ENCODE measurements around the gene PARVA.

PARVA gene

DNA sequence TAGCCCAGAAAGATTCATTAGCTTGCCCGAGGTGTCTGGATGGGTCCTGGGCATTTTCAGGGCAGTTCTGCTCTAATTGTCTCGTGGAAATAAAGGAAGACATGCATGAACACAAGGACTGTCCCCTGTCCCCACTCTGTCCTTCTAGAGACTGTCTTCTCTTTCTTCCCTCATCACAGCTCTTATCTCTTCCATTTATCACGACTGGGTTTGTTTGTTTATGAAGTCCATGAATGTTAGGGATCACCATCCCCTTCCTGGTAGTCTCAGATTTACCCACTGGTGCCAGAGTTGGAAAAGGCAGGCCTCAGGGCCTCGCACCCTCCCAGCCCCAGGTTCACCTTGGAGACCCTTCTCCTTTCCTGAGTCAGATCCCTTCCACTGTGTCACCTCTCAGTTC lies 134.8 kb downstream of the PARVA start:
- no peak for DNase-seq
- Histone ChIP-seq H3K4me3 (ENCODE audit: low read depth, low read length) (no peak overlapping the region), H3K36me3 (replicated peaks) (peaks cover 29% of the 10 kb centered on the region), H3K27ac (no peak overlapping the region), H3K27me3 (replicated peaks) (no peaks in the 10 kb centered on the region)
- in situ Hi-C loops (cut with HindIII; ENCODE audit: low pct_ligation_motif_present, low sequenced_read_pairs), result no loop called here
- TF ChIP-seq CTCF (IDR thresholded peaks at IDR 0.05; ENCODE audit: low read depth, low read length, missing control alignments), result no peak

- no peak for TF ChIP-seq CTCF (IDR thresholded peaks at IDR 0.05; ENCODE audit: low read depth, low read length, missing control alignments)
- H3K4me3 ChIP-seq (ENCODE audit: low read depth, low read length), result no peak overlapping the region
- DNase-seq, result no peak
- H3K27me3 ChIP-seq (replicated peaks), result no peaks in the 10 kb centered on the region
- in situ Hi-C loops (cut with HindIII; ENCODE audit: low pct_ligation_motif_present, low sequenced_read_pairs), result no loop called here
- no peak overlapping the region for H3K27ac ChIP-seq
- H3K36me3 ChIP-seq (replicated peaks), result peaks cover 35% of the 10 kb centered on the region
These were observed 135.5 kb downstream of the PARVA start for GRCh38 chr11:12512826-12513395.

DNA sequence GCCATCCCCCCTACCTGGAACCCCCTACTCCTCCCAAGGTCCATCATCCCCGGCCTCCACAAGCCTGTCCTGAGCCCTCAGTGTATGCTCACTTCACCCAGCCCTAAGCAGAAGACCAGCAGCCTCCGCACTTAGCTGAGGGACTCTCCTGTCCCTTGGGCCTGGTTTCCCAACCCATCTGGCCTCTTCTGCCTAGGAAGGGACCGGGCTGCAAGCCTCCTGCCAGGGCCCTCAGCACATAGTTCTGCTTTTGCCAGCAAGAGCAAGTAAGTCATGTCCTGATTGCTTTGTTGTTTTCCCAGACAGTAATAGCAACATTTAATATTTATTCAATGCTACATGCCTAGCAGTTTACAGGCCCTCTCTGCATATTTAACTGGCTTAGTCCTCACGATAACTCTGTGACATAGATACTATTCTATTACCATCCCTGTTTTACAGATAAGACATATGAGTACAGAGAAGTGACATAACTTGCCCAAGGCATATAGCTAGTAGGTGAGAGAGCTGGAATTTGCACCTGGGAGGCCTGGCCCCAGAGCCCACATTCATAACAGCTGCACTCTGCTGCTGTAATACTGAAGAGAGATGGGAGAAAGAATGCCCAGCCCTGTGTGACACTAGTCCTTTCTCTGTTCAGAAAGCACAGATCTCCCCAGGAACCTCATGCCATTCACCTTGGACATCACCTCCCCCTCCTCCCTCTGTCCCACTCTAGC lies 139.2 kb downstream of the PARVA start:
- H3K36me3 ChIP-seq (replicated peaks), result peaks cover 42% of the 10 kb centered on the region
- DNase-seq, result no peak
- in situ Hi-C loops (cut with HindIII; ENCODE audit: low pct_ligation_motif_present, low sequenced_read_pairs), result no loop called here
- no peak overlapping the region for H3K4me3 ChIP-seq (ENCODE audit: low read depth, low read length)
- no peak overlapping the region for H3K27ac ChIP-seq
- no peak for TF ChIP-seq CTCF (IDR thresholded peaks at IDR 0.05; ENCODE audit: low read depth, low read length, missing control alignments)
- no peaks in the 10 kb centered on the region for H3K27me3 ChIP-seq (replicated peaks)

DNA sequence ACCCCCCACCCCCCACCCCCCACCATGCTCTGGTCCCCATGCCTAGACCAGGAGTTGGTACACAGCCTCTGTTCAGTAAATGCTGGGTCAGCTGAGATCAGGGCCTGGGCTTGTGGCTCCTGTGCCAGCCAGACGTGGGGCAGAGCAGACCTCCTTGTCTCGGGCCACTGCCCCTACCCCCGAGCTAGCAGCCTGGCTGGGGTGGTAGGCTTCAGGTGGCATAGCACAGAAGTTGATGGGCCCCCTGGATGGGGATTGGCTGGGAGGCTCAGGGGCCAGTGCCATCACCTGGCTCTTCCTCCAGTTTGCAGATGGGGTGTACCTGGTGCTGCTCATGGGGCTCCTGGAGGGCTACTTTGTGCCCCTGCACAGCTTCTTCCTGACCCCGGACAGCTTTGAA lies 139.9 kb downstream of the PARVA start:
- Histone ChIP-seq H3K27me3 (replicated peaks) (no peaks in the 10 kb centered on the region), H3K36me3 (replicated peaks) (peaks cover 46% of the 10 kb centered on the region), H3K27ac (no peak overlapping the region), H3K4me3 (ENCODE audit: low read depth, low read length) (no peak overlapping the region)
- in situ Hi-C loops (cut with HindIII; ENCODE audit: low pct_ligation_motif_present, low sequenced_read_pairs), result no loop called here
- TF ChIP-seq CTCF (IDR thresholded peaks at IDR 0.05; ENCODE audit: low read depth, low read length, missing control alignments), result no peak
- DNase-seq, result no peak

GRCh38 chr11:12517741-12518140 lies 140.4 kb downstream of the PARVA start:
- no peak overlapping the region for H3K4me3 ChIP-seq (ENCODE audit: low read depth, low read length)
- no peak for TF ChIP-seq CTCF (IDR thresholded peaks at IDR 0.05; ENCODE audit: low read depth, low read length, missing control alignments)
- no peak for DNase-seq
- no peak overlapping the region for H3K27ac ChIP-seq
- H3K36me3 ChIP-seq (replicated peaks), result peaks cover 46% of the 10 kb centered on the region
- no peaks in the 10 kb centered on the region for H3K27me3 ChIP-seq (replicated peaks)
- in situ Hi-C loops (cut with HindIII; ENCODE audit: low pct_ligation_motif_present, low sequenced_read_pairs), result no loop called here

Data from brain microvascular endothelial cell (primary cell).